HepG2 (cell line): ENCODE measurements around the gene IFNE. TPM values are rescaled to one million over a fixed set of nuclear protein-coding genes. Genes with fewer than 3 reads are reported as not detected.

Source experiments
- ATAC-seq: fragments of 200-7000 bp; cut with Tn5 transposase; 3 replicates; pipeline ENCODE4 v1.9.1; 2020; ENCODE audit warnings: mild to moderate bottlenecking, moderate library complexity
- BruUV-seq: library from RNA; stranded (reverse); fragments of 400-500 nt; replicated peaks from 2 replicates; lab custom pipeline; 2021; lab: Mats Ljungman, UMichigan
- CTCF ChIA-PET: fragments of 300-600 bp; formaldehyde crosslinking; extraction: SDS; loops from one replicate; lab custom pipeline; 2021; ENCODE audit warnings: low total read pairs, inconsistent platforms, low intra/inter-chr PET ratio; lab: Yijun Ruan, JAX
- POLR2A ChIA-PET: fragments of 350-600 bp; sonication (Branson Sonifier 250); formaldehyde crosslinking; loops from one replicate; lab custom pipeline; 2020; ENCODE audit warnings: antibody characterized with exemption, inconsistent platforms; lab: Yijun Ruan, JAX
- DNase-seq: peaks from one replicate; pipeline ENCODE4 v3.0.0-alpha.2; 2015; ENCODE audit warnings: low spot score
- FAIRE-seq: peaks from 3 replicates; lab custom pipeline; 2011; peaks lifted over from hg19 to GRCh38; lab: Jason Lieb, UNC
- H2AFZ ChIP-seq: one replicate; pipeline ENCODE4 v1.6.1; 2011; ENCODE audit warnings: low read length, inconsistent platforms
- H3K27ac ChIP-seq: fragments of 300-600 bp; 3 replicates; pipeline ENCODE4 v1.8.0; 2011; ENCODE audit warnings: mixed run types, mild to moderate bottlenecking, mixed read lengths, low read length, inconsistent platforms; ENCODE audit not compliant: insufficient read depth; ENCODE audit errors: extremely low read length
- H3K27me3 ChIP-seq, 2 experiments: fragments of 200-600 bp in 1 of 2; 2 replicates in 1 of 2; 3 replicates in 1 of 2; pipeline versions ENCODE4 v1.6.0 to v1.8.0; 2011; ENCODE audit warnings: low read length in 2 of 2, mild to moderate bottlenecking in 2 of 2, moderate library complexity in 2 of 2, inconsistent platforms in 1 of 2; ENCODE audit not compliant: insufficient read depth in 2 of 2, control insufficient read depth in 1 of 2
- H3K36me3 ChIP-seq, 2 experiments: fragments of 200-600 bp in 1 of 2; replicated peaks in 1 of 2; 2 replicates in 1 of 2; 3 replicates in 1 of 2; pipeline versions ENCODE4 v1.5.1 to v1.8.0; 2011; ENCODE audit warnings: low read length in 2 of 2, inconsistent platforms in 1 of 2; ENCODE audit not compliant: insufficient read depth in 2 of 2, control insufficient read depth in 1 of 2
- H3K4me1 ChIP-seq: 2 replicates; pipeline ENCODE4 v1.5.1; 2012; ENCODE audit warnings: low read length, inconsistent platforms; ENCODE audit not compliant: insufficient read depth
- H3K4me2 ChIP-seq: 2 replicates; pipeline ENCODE4 v1.6.0; 2011; ENCODE audit warnings: low read depth, low read length, inconsistent platforms
- H3K4me3 ChIP-seq, 3 experiments: fragments of 200-600 bp in 1 of 3; sonication (generic), shearing (Covaris generic) in 1 of 3; replicated peaks in 1 of 3; 2 replicates each; pipeline ENCODE4 v1.5.1; 2011 to 2016; ENCODE audit warnings: low read length in 3 of 3, inconsistent platforms in 2 of 3, low read depth in 2 of 3, mild to moderate bottlenecking in 2 of 3, control low read depth in 1 of 3, mixed read lengths in 1 of 3; ENCODE audit not compliant: insufficient read depth in 1 of 3
- H3K79me2 ChIP-seq: one replicate; pipeline ENCODE4 v1.6.1; 2011; ENCODE audit warnings: low read length, inconsistent platforms; ENCODE audit not compliant: insufficient read depth
- H3K9ac ChIP-seq: 2 replicates; pipeline ENCODE4 v1.6.0; 2011; ENCODE audit warnings: mild to moderate bottlenecking, low read depth, low read length, inconsistent platforms; ENCODE audit not compliant: insufficient read depth
- H3K9me3 ChIP-seq: 2 replicates; pipeline ENCODE4 v1.5.1; 2012; ENCODE audit warnings: mild to moderate bottlenecking, low read length
- H4K20me1 ChIP-seq: 2 replicates; pipeline ENCODE4 v1.6.0; 2011; ENCODE audit warnings: inconsistent platforms, mild to moderate bottlenecking, low read length, moderate library complexity; ENCODE audit not compliant: insufficient read depth
- CREB1 ChIP-seq, 2 experiments: fragments of 450-650 bp in 1 of 2; IDR thresholded peaks; 2 replicates each; pipeline ENCODE4 v1.6.1; 2016 to 2017; ENCODE audit warnings: control low read depth in 1 of 2, mild to moderate bottlenecking in 1 of 2, missing compliant biosample characterization in 1 of 2, missing genetic modification characterization in 1 of 2
- CTCF ChIP-seq: sonication (generic); formaldehyde crosslinking; IDR thresholded peaks from 2 replicates; pipeline ENCODE4 v1.5.0; 2020; ENCODE audit warnings: mild to moderate bottlenecking, missing genetic modification reagents, moderate library complexity
- ETS1 ChIP-seq: sonication (generic); formaldehyde crosslinking; IDR thresholded peaks from 2 replicates; pipeline ENCODE4 v1.4.0; 2020; ENCODE audit warnings: missing genetic modification reagents
- TARDBP ChIP-seq: sonication (generic); formaldehyde crosslinking; IDR thresholded peaks from 2 replicates; pipeline ENCODE4 v1.8.0; 2022; ENCODE audit warnings: mild to moderate bottlenecking, missing genetic modification reagents
- ZNF343 ChIP-seq: sonication (generic); formaldehyde crosslinking; IDR thresholded peaks from 2 replicates; pipeline ENCODE4 v1.4.0; 2020; ENCODE audit warnings: mild to moderate bottlenecking, missing genetic modification reagents
- ZNF550 ChIP-seq: sonication (generic); formaldehyde crosslinking; IDR thresholded peaks from 2 replicates; pipeline ENCODE4 v1.4.0; 2020; ENCODE audit warnings: mild to moderate bottlenecking, missing genetic modification reagents, borderline replicate concordance
- ZNF605 ChIP-seq: sonication (generic); formaldehyde crosslinking; IDR thresholded peaks from 2 replicates; pipeline ENCODE4 v1.8.0; 2022; ENCODE audit warnings: mild to moderate bottlenecking, missing genetic modification reagents
- ZSCAN21 ChIP-seq: sonication (generic); formaldehyde crosslinking; IDR thresholded peaks from 2 replicates; pipeline ENCODE4 v1.8.0; 2022; ENCODE audit warnings: mild to moderate bottlenecking, missing genetic modification reagents, moderate library complexity, borderline replicate concordance
- WGBS: methylation state at CpG from one replicate; pipeline ENCODE4 v1.1.6; 2017; ENCODE audit warnings: low lambda C conversion rate; 5-methylcytosine and 5-hydroxymethylcytosine counted together
- in situ Hi-C: cut with HindIII; loops from 2 replicates; pipeline ENCODE4 v1.10.0; 2017; ENCODE audit warnings: low pct_unique_long_range_greater_than_20kb; ENCODE audit not compliant: extremely low pct_ligation_motif_present
- intact Hi-C: fragments of 100-400 bp; cut with micrococcal nuclease; formaldehyde crosslinking; loops from one replicate; pipeline ENCODE4 v1.10.0; 2022; ENCODE audit not compliant: unreplicated experiment
- polyA plus RNA-seq, 8 experiments: library from polyadenylated mRNA; depleted of rRNA in 3 of 8; stranded (reverse) in 7 of 8; unstranded in 1 of 8; fragments of >200 nt; fragmentation: Illumina TruSeq in 4 of 8; extraction: Trizol in 4 of 8; gene quantifications; 2 replicates each; pipeline versions ENCODE4 v1.2.1 to v1.2.3, GENCODE V29; 2011 to 2016; ENCODE audit warnings: low read depth in 4 of 8, missing spikeins in 1 of 8, mixed read lengths in 1 of 8; ENCODE audit not compliant: insufficient read depth in 1 of 8
- total RNA-seq, 5 experiments: library from RNA; depleted of rRNA; stranded (reverse); fragments of >200 nt; fragmentation: Illumina TruSeq; extraction: Trizol; gene quantifications; 2 replicates each; pipeline ENCODE4 v1.2.3, GENCODE V29; 2016; ENCODE audit warnings: low read depth in 1 of 5

IFNE gene
- total and polyA plus RNA-seq, 2 of the 13 experiments (the other 11 are each of a cell fraction or from before 2014, with no cell fraction given), result not detected

DNA sequence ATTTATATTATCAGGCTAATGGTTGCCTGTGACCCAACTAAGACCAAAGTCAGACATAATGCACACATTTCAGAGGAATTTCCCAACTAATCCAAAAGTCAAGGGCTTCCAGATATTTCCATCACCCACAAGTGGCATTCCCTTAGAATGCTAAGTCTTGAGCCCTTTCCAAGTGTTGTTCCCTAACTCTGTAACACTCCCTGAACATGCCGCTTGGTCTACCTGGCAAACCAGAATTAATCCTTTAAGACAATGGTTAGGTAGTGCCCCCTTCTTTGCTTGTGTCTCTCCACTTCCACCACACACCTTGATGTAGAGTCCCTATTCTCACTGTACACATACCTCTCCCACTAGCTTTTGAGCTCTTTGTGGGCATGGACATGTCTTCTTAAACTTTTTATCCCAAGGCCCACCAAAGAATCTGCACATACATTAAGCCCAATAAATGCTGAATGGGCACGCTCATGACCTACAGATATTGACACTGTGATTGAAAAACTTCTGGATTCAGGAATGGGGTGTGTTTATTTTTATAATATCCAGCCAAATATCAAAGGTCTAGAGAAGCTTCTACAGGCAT is 37.8 kb upstream of the IFNE start:
- intact Hi-C loops, result no loop called here
- ATAC-seq, result no peak
- no peak for FAIRE-seq
- H2AFZ ChIP-seq, result no peak overlapping the region
- in situ Hi-C loops, result no loop called here
- H3K4me2 ChIP-seq, result no peak overlapping the region
- no peaks in the 10 kb centered on the region for H3K4me1 ChIP-seq
- H3K9me3 ChIP-seq, result no peaks in the 10 kb centered on the region
- ChIA-PET CTCF (no interaction called here), POLR2A (no interaction called here)
- no peaks in the 10 kb centered on the region for H3K79me2 ChIP-seq
- no peaks in the 10 kb centered on the region for H4K20me1 ChIP-seq
- no peaks in the 10 kb centered on the region for H3K27me3 ChIP-seq
- no peak overlapping the region for H3K27ac ChIP-seq
- 0% methylated on average over 2 of the region's 2 CpGs for WGBS
- TF ChIP-seq TARDBP (no peak), ZNF605 (no peak), ZSCAN21 (CRISPR knock-in tag) (no peak), ZNF550 (CRISPR knock-in tag) (no peak), CTCF (CRISPR knock-in tag) (no peak), ETS1 (CRISPR knock-in tag) (no peak), CREB1 (IDR thresholded peaks at IDR 0.05) (no peak), CREB1 (CRISPR knock-in tag; IDR thresholded peaks at IDR 0.05) (no peak), ZNF343 (CRISPR knock-in tag) (no peak)
- BruUV-seq, result no TSS peak
- no peaks in the 10 kb centered on the region for H3K36me3 ChIP-seq
- no peak overlapping the region for H3K4me3 ChIP-seq
- no peak overlapping the region for H3K9ac ChIP-seq
- no peak for DNase-seq
